Suprapubic skin (tissue), 3 donors: ENCODE results near the gene TMEM100.
"Not testable (repeated sequence)": the region's sequence is repeated elsewhere in the genome, so short reads cannot be mapped to it uniquely, and the experiment has no call there.

Experiments used
- POLR2AphosphoS5 ChIP-seq, 3 donors: sonication (generic); formaldehyde crosslinking; IDR thresholded peaks; one replicate each; pipeline ENCODE4 v1.6.1; 2017; ENCODE audit warnings: antibody characterized with exemption in 3 of 3
- TF ChIP-seq, protein P1 (sequence below), 2 donors: fragments of 200-600 bp in 1 of 2; fragments of 450-650 bp in 1 of 2; sonication (generic) in 1 of 2; IDR thresholded peaks; one replicate each; pipeline ENCODE4 v1.5.1; 2016 to 2019; ENCODE audit warnings: antibody characterized with exemption in 2 of 2, mild to moderate bottlenecking in 1 of 2, moderate library complexity in 1 of 2

GRCh38 chr17:55672010-55672409 lies 50.7 kb downstream of the TMEM100 start:
- TF ChIP-seq, protein P1, sequence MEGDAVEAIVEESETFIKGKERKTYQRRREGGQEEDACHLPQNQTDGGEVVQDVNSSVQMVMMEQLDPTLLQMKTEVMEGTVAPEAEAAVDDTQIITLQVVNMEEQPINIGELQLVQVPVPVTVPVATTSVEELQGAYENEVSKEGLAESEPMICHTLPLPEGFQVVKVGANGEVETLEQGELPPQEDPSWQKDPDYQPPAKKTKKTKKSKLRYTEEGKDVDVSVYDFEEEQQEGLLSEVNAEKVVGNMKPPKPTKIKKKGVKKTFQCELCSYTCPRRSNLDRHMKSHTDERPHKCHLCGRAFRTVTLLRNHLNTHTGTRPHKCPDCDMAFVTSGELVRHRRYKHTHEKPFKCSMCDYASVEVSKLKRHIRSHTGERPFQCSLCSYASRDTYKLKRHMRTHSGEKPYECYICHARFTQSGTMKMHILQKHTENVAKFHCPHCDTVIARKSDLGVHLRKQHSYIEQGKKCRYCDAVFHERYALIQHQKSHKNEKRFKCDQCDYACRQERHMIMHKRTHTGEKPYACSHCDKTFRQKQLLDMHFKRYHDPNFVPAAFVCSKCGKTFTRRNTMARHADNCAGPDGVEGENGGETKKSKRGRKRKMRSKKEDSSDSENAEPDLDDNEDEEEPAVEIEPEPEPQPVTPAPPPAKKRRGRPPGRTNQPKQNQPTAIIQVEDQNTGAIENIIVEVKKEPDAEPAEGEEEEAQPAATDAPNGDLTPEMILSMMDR (IDR thresholded peaks at IDR 0.05), result not testable (repeated sequence)
- not testable (repeated sequence) for TF ChIP-seq POLR2AphosphoS5 (IDR thresholded peaks at IDR 0.05)
